ENCODE results near the gene CLPTM1.
"Not testable (repeated sequence)": the region's sequence is repeated elsewhere in the genome, so short reads cannot be mapped to it uniquely, and the experiment has no call there.

CLPTM1 gene

DNA sequence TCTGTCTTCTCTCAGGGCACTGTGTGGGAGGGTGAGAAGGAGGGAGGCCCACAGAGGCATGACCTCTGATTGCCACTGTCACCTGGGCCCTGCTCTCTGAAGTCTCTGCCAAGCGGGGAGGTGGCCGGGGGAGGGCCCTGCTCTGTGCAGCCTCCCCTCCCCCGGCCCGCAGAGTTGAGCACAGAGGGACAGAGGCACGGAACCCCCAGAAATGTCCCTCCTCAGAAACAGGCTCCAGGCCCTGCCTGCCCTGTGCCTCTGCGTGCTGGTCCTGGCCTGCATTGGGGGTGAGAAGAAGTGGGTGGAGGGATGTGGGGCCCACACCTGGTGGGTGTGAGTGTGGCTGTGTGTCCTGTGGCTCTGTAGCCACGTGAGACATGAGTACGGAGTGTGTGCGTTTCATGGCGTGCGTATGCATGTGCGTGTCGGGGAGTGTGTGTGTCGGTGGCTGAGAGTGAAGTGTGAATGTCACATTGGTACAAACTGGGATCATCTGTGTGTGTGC is 13.1 kb upstream of the CLPTM1 start, which contains the start of gene APOC4:
TSS of gene APOC4 (plus strand) at position 171 of the 505 bp plus-strand sequence. CDS start at position 212, 41 bp downstream.
- no peak for DNase-seq (ENCODE audit: low read depth)

DNA sequence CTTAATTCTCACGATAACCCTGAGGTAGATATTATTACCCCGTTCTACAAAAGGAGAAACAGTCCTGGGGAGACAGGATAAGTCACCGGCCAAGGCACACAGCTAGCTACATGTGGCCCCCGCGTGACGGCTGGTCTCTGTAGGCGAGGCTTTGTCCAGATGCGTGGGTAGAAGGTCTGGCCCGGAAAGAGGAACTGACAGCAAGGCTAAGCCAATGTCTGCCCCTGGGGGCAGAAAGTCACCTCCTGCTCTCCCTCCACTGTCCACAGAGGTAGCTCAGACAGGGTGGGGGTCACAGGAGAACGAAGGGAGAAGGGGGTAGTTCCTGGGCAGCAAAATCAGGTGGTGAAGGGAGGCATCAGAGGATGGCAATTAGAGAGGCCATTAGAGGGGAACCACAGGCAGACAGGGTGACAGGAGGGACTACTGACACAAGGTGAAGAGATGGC is 11.4 kb upstream of the CLPTM1 start:
- DNase-seq (ENCODE audit: low read depth), result no peak

DNA sequence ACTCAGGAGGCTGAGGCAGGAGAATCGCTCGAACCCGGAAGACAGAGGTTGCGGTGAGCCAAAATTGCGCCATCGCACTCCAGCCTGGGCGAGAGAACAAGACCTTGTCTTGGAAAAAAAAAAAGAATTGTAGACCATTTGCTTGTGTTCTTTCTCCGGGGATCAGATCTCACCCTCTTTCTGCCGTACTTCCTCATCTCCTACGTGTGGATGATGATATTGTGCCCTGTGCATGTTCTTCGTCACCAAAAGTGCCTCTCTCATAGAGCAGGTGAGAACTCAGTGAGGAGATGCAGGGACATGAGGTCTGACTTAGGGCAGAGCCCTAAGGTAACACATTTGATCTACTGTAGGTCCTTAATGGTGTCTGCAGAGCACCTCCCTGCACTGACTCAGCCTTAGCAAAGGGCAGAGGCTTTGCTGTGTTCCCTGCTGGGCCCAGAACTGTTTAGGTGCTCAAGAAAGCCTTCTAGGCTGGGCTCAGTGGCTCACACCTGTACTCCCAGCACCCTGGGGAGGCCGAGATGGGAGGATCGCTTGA is 8.1 kb upstream of the CLPTM1 start:
- DNase-seq (ENCODE audit: low read depth), result no peak

DNA sequence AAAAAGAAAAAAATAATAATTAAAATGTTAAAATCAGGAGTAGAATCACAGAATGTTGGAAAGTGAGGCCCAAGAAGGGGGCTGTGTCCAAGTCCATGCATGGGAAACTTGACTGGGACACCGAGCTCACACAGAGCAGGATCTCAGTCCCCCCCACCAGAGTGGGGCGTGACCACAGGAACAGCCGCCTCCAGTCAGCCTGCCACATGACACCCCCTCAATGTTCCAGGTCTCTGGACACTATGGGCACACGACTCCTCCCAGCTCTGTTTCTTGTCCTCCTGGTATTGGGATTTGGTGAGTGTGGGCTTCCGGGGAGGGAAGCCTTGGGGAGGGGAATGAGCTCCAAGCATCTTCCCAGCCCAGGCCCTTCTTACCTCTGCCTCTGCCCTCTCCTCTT is 6.9 kb upstream of the CLPTM1 start:
- no peak for DNase-seq (ENCODE audit: low read depth)

DNA sequence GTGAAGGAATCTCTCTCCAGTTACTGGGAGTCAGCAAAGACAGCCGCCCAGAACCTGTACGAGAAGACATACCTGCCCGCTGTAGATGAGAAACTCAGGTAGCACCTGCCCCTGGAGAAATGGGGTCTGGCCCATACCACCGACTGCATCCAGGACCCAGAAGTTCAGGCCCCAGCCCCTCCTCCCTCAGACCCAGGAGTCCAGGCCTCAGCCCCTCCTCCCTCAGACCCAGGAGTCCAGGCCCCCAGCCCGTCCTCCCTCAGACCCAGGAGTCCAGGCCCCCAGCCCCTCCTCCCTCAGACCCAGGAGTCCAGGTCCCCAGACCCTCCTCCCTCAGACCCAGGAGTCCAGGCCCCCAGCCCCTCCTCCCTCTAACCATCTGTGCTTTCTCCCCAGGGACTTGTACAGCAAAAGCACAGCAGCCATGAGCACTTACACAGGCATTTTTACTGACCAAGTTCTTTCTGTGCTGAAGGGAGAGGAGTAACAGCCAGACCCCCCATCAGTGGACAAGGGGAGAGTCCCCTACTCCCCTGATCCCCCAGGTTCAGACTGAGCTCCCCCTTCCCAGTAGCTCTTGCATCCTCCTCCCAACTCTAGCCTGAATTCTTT is 6.3 kb upstream of the CLPTM1 start:
- DNase-seq (ENCODE audit: low read depth), result no peak

DNA sequence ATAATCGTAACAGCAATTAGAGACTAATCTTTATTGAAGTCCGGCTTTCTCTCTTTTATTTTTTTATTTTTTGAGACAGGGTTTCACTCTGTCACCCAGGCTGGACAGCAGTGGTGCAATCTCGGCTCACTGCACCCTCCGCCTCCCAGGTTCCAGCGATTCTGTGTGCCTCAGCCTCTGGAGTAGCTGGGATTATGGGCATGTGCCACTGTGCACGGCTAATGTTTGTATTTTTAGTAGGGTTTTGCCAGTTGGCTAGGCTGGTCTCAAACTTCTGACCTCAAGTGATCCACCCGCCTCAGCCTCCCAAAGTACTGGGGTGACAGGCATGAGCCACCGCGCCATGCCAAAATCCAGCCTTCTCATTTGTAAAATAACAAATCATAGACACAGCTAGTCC is 5.6 kb upstream of the CLPTM1 start:
- no peak for DNase-seq (ENCODE audit: low read depth)

DNA sequence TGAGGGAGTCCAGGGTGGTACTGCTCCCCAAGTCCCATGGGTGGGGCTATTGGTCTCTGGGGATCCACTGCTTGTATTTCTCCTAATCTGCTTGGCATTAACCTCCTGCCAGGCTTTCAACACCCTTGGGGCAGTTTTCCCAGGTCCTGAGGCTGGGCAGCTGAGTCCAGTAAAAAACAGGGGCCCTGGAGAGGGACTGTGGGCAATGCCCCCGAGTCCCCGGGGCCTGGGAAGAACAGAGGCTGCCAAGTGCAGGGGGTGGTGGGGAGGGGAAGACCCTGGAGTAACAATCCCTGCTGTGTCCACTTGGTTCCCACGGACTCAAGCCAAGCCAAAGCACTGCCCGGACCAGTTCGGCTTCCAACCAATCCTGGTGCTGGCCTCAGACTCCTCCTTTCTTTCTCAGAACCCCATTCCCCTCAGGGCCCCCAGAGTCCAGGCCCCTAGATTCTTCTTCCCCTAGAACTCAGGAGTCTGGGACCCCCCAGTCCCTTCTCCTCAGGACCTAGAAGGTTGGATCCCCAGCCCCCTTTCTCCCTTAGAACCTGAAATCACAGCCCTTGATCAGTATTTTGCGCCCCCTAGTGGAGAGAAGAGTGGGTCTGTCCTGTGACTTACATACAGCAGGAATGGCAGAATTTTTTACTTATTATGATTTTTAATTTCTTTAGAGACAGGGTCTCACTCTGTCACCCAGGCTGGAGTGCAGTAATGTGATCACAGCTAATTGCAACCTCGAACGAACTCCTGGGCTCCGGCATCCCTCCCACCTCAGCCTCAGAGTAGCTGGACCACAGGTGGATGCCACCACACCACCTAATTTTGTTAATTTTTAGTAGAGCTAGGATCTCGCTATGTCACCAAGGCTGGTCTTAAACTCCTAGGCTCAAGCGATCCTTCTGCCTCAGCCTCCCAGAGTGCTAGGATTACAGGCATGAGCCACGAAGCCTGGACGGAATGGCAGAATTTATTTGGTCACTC is 3.7 kb upstream of the CLPTM1 start:
- peak; percentile 11 for DNase-seq (ENCODE audit: low read depth)

DNA sequence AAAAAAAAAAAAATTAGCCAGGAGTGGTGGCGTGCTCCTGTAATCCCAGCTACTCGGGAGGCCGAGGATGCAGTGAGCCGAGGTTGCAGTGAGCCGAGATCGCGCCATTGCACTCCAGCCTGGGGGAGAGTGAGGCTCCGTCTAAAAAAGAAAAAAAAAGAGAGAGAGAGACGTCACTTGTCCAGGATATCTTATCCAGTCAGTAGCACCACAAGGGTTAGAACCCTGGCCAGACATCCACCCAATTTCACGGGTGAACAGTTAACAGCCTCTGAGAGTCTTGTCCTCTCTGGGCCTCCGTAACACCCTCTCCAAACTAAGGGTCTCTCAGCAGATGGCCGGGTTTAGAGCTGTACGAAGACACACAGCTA is 917 bp upstream of the CLPTM1 start:
- DNase-seq (ENCODE audit: low read depth), result no peak

DNA sequence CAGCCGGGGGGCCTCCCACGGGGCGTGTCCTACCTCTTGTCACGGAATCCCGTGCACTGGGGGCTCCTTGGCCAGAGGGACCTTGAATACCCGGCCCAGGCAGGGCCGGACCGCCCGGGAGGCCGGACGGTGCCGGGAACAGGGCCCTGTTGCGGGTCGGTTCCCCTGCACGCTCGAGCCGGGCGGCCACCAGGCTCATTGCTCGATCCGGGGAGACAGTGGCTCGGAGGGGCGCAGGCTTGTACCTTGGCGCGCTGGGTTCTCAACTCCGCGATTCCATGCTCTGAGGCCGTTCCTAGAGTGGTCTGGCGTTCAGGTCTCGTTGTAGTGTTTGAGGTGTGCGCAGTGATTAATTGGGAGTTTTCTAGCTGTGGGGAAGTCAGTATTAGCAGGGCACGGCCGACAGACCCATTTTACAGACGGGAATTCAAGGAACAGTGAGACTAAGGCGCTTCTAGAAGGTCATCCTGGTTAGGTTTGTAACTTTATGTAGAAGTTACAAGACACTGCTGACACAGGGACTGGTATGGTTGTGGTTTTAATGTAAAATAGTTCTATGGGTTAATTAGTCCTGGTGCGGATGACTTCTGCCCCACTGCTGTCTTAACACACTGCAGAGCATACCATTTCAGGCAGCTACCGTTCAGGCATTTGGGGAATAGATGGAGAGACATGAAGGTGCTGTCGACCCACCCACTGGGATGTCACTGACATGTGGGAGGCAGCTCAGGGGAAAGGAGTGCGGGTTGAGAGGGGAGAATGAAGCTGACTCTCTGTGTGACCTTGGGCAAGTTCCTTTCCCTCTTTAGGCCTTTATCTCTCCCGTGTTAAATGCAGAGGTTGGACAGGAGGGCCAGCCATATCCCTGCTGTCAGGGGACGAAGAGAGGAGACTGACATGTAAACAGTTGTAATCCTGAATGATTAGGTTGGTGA is 592 bp downstream of the CLPTM1 start:
- no peak for DNase-seq (ENCODE audit: low read depth)

DNA sequence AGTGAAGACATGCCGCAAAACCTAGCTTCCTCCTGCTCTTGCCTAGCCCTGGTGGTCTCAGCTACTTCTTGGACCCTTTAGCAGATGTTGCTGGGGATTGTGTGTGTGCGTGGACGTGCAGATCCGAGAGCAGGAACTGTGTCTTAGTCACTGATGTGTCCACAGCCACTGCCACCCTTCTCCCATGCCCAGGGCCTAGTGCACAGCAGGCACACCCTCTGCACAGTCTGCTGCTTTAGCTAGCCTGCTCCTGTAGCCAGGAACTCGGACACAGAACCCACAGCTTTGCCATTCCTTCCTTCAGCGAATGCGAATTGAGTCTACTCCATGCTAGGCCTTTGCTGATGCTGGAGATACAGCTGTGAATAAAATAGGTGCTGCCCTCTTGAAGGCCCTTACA is 2.3 kb downstream of the CLPTM1 start:
- DNase-seq (ENCODE audit: low read depth), result no peak

DNA sequence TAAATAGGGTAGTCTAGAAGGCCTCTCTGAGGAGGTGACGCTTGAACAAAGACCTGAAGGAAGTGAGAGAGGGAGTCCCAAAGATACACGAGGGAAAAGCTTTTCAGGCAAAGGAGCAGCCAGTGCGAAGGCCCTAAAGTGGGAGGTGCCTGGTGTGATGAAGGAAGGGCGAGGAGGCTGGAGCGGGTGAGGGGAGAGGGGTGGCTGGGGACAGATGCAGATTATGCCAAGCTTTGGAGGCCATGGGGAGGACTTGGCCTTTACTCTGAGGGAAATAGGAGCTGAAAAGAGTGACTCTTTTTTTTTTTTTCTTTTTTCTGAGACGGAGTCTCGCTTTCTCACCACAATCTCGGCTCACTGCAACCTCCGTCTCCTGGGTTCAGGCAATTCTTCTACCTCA is 2.9 kb downstream of the CLPTM1 start:
- DNase-seq (ENCODE audit: low read depth), result no peak

DNA sequence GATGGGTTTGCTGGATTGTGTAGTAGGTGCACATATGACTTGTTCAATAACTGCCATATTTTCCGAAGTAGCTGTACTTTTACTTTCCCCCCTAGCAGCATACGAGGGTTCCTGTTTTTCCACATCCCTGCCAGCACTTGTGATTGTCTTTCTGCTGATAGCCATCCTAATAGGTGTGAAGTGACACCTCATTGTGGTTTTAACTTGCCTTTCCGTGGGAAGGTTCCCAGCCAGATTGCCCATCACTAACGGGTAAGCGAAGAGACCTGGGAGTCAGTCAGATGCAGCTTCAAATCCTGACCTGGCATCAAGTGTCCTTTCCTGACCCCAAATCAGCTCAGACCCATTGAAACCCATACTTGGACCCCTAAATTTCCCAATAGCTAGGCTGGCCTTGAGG is 4.5 kb downstream of the CLPTM1 start:
- no peak for DNase-seq (ENCODE audit: low read depth)

DNA sequence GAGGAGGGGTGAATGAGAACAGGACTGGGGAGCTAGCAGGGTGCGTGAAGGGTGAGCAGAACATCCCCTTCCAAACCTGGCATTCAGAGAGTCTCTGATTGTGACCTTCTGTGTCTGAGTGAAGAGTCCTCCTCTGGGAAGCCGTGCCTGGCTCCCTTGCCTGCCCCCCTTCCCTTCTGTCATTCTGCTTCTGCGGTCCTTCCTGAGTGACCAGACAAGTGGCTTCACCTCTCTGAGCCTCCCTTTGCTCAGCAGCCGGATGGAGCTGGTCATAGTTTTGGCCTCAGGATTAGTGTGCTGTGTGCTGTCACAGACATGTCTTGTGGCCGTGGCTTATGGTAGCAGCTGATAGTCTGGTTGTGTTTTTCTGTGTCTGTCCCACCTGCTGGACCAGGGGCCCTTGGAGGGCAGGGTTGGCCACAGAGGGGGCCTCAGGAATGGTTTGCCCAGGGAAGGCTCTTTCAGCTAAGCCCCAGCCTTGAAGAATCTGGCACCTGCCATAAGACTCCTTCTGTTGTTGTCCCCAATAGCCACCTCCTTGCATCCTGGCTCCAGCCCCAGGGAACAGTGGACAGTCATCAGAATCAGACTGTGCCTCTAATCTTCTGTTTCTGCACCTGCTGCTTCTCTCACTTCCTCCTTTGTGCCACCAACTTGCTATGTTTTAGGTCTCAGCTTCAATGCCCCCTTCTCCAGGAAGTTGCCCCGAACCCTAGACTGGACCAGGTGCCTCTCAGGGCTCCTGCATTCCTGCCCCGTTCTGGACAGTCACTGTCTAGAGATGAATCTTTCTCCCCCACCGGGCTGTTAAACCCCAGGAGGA is 5.9 kb downstream of the CLPTM1 start:
- DNase-seq (ENCODE audit: low read depth), result no peak

DNA sequence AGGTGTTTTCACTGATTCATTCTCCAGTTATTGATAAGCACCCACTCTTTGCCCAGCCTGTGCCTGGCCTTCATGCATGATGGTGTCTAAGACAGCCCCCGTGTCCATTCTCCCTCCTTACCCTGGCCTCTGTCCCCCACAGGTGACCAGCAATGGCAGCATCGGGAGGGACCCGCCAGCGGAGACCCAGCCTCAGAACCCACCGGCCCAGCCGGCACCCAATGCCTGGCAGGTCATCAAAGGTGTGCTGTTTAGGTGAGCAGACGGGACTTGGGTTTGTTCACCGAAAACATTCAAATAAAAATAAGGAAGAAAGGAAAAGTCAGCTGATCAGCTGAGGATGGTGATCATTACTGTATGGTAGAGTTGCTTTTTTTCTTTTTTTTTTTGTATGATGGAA is 6.6 kb downstream of the CLPTM1 start:
- no peak for DNase-seq (ENCODE audit: low read depth)

DNA sequence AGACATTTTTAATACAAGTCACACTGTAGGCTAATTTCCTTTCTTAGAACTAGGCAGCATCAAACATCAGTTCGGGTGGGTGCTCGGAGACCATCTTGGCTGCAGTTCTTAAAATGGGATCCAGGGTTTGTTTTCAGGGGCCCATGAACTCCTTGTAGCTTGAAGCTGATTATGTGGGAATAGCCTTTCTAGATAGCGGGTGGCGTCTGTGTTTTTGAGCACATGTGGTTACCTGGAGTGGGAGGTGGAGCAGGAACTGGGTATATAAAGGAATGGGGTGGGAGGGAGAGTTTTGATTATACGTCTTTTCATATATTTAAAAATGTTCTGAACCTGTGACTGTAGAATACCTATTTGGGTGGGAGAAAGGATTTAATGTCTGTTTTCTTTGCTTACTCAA is 12.9 kb downstream of the CLPTM1 start:
- no peak for DNase-seq (ENCODE audit: low read depth)

DNA sequence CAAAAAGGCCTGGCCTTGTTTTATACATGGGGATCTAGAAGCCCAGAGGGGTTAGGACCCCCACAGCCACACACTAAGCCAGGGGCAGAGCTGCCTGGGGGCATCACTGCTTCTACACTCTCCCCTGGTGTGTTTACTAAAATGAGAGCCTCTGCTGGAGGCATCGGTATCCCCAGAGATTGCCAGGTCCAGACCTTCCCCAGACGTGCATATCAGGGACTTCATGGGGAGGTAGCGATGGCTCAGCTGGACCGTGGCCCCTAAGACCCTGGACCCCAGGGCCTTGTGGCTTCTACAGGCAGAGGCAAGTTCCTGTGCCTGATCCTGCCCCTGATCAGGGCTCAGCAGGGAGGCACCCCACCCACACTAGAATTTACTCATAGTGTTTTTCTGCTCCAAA is 13.5 kb downstream of the CLPTM1 start:
- no peak for DNase-seq (ENCODE audit: low read depth)

DNA sequence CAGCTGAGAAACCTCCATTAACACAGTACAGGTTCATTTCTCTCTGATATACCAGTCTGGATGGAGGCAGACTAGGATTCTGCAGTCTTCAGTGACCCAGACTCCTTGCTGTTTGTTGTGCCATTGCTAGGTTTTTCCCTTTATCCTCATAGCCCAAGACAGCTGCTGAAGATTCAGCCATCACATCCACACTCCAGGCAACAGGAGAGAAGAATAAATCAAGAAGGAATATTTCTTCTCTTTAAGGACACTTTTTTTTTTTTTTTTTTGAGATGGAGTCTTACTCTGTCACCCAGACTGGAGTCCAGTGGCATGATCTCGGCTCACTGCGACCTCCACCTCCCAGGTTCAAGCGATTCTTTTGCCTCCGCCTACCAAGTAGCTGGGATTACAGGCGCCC is 14.3 kb downstream of the CLPTM1 start:
- DNase-seq (ENCODE audit: low read depth), result no peak

DNA sequence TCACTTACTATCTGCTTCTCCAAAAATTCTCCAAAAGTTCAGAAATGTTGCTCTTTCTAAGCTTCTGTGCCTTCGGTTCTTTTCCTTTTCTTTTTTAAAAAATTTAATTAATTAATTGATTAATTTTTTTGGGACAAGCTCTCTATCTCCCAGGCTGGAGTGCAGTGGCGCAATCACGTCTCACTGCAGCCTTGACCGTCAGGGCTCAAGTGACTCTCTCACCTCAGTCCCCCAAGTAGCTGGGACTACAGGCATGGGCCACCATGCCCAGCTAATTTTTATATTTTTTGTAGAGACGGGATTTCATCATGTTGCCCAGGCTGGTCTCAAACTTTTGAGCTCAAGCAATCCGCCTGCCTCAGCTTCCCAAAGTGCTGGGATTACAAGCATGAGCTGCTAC is 16.3 kb downstream of the CLPTM1 start:
- DNase-seq (ENCODE audit: low read depth), result not testable (repeated sequence)

DNA sequence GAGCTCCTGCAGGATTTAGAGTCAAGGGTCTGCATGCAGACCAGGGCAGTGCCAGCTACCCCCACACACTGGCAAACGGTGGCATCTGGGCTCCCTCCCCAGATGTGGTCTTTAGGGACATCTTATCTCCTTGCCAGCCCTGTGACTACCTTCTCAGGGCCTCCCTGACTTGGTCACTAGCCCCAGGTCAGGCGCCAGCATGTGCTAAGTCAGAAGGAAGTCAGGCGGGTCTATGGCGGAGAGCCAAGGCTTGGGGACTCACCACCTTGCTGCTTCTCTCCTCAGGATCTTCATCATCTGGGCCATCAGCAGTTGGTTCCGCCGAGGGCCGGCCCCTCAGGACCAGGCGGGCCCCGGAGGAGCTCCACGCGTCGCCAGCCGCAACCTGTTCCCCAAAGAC is 17.6 kb downstream of the CLPTM1 start:
- DNase-seq (ENCODE audit: low read depth), result no peak

DNA sequence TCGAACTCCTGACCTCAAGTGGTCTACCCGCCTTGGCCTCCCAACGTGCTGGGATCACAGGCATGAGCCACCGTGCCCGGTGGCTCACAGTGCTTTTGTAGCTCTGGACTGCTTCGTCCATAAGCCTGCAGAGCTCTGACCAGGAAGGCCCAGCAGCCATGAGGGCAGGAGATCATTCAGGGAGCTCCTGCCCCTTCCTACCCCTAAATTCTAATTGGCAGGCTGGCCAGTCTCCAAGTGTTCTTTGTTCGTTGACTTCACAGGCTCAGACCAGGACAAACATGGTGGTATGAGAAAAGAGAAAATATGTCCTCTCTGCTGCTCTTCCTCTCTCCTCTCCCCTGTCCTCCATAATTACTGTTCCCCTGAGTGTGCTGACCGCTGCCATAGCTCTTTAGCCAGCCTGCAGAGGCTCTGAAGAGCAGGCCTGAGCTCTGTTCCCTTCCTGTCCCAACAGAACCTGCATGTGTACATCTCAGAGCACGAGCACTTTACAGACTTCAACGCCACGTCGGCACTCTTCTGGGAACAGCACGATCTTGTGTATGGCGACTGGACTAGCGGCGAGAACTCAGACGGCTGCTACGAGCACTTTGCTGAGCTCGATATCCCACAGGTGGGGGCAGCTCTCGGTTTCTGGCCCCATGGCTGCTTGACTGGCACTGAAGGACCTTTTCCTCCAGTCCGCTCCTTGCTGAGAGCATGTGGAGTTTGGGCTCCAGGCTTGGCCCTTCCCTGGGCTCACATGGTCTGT is 19.0 kb downstream of the CLPTM1 start:
- DNase-seq (ENCODE audit: low read depth), result no peak

Measured in stimulated activated CD8-positive, alpha-beta memory T cell treated with anti-CD3 and anti-CD28 coated beads, Interleukin-4, amount 100 ng/mL, for 24 hours (primary cell).